GM12878 (cell line): ENCODE measurements around the gene OR5AK2. TPM values are rescaled to one million over a fixed set of nuclear protein-coding genes. Genes with fewer than 3 reads are reported as not detected.

Source experiments
- ATAC-seq: fragments of 200-7000 bp; cut with Tn5 transposase; 3 replicates; pipeline ENCODE4 v1.9.1; 2020; ENCODE audit warnings: mild to moderate bottlenecking, moderate library complexity
- BruUV-seq: library from RNA; stranded (reverse); fragments of 400-500 nt; replicated peaks from 2 replicates; lab custom pipeline; 2021; lab: Mats Ljungman, UMichigan
- CTCF ChIA-PET: fragments of 300-600 bp; sonication (Branson Sonifier 250); formaldehyde crosslinking; extraction: SDS; loops from one replicate; lab custom pipeline; 2021; ENCODE audit warnings: inconsistent platforms; lab: Yijun Ruan, JAX
- POLR2A ChIA-PET: fragments of 350-600 bp; formaldehyde crosslinking; extraction: SDS; loops from one replicate; lab custom pipeline; 2021; ENCODE audit warnings: inconsistent platforms; lab: Charles Lee
- RAD21 ChIA-PET: fragments of 300-600 bp; sonication (Branson Sonifier 250); formaldehyde crosslinking; loops from one replicate; lab custom pipeline; 2023; ENCODE audit warnings: antibody characterized with exemption; ENCODE audit not compliant: unreplicated experiment; lab: Charles Lee
- SMC1A ChIA-PET: fragments of 300-600 bp; sonication (Branson Sonifier 250); formaldehyde crosslinking; loops from one replicate; lab custom pipeline; 2023; ENCODE audit not compliant: unreplicated experiment, uncharacterized antibody; lab: Charles Lee
- DNase-seq: peaks from one replicate; pipeline ENCODE4 v3.0.0-alpha.2; 2011; ENCODE audit warnings: low read depth, low spot score
- FAIRE-seq: peaks from 3 replicates; lab custom pipeline; 2011; peaks lifted over from hg19 to GRCh38; lab: Jason Lieb, UNC
- H2AFZ ChIP-seq: 2 replicates; pipeline ENCODE4 v1.6.0; 2011; ENCODE audit warnings: low read depth, low read length, control low read depth; ENCODE audit not compliant: control insufficient read depth
- H3K27ac ChIP-seq: 2 replicates; pipeline ENCODE4 v1.5.1; 2011; ENCODE audit warnings: control low read depth; ENCODE audit not compliant: control insufficient read depth, insufficient read depth
- H3K27me3 ChIP-seq, 2 experiments: replicated peaks in 1 of 2; 2 replicates each; pipeline versions ENCODE4 v1.6.0 to v1.6.1; 2011; ENCODE audit warnings: low read length in 1 of 2; ENCODE audit not compliant: control insufficient read depth in 2 of 2, insufficient read depth in 2 of 2
- H3K36me3 ChIP-seq, 2 experiments: 2 replicates each; pipeline ENCODE4 v1.5.1; 2011; ENCODE audit warnings: low read length in 1 of 2; ENCODE audit not compliant: control insufficient read depth in 2 of 2, insufficient read depth in 2 of 2
- H3K4me1 ChIP-seq: 2 replicates; pipeline ENCODE4 v1.6.1; 2011; ENCODE audit warnings: mild to moderate bottlenecking, low read length, moderate library complexity, mixed read lengths; ENCODE audit not compliant: control insufficient read depth, insufficient read depth
- H3K4me2 ChIP-seq: 2 replicates; pipeline ENCODE4 v1.6.0; 2011; ENCODE audit warnings: control low read depth; ENCODE audit not compliant: control insufficient read depth, insufficient read depth
- H3K4me3 ChIP-seq: fragments of 200-600 bp; sonication (generic); 2 replicates; pipeline ENCODE4 v1.5.1; 2016
- H3K79me2 ChIP-seq: 2 replicates; pipeline ENCODE4 v1.6.0; 2011; ENCODE audit warnings: low read length; ENCODE audit not compliant: control insufficient read depth, insufficient read depth
- H3K9ac ChIP-seq: 2 replicates; pipeline ENCODE4 v1.8.0; 2011; ENCODE audit warnings: low read length, control low read depth, mixed read lengths; ENCODE audit not compliant: control insufficient read depth, insufficient read depth
- H3K9me3 ChIP-seq: replicated peaks from 3 replicates; pipeline ENCODE4 v1.5.1; 2011; ENCODE audit warnings: mild to moderate bottlenecking, low read length; ENCODE audit not compliant: control insufficient read depth, insufficient read depth
- H4K20me1 ChIP-seq: 2 replicates; pipeline ENCODE4 v1.6.0; 2011; ENCODE audit not compliant: control insufficient read depth, insufficient read depth
- ATF7 ChIP-seq: fragments of 450-650 bp; IDR thresholded peaks from 2 replicates; pipeline ENCODE4 v1.6.1; 2016; ENCODE audit warnings: low read depth, mild to moderate bottlenecking
- IKZF2 ChIP-seq, 2 experiments: fragments of 450-650 bp; IDR thresholded peaks; 2 replicates each; pipeline ENCODE4 v1.6.1; 2017; ENCODE audit warnings: mild to moderate bottlenecking in 2 of 2, moderate library complexity in 2 of 2
- JUND ChIP-seq: IDR thresholded peaks from 2 replicates; pipeline ENCODE4 v1.6.1; 2012; ENCODE audit warnings: low read depth, mild to moderate bottlenecking, low read length, improper control_type of control experiment, moderate library complexity
- MXI1 ChIP-seq: fragments of 150-350 bp; IDR thresholded peaks from 2 replicates; pipeline ENCODE4 v1.6.1; 2011; ENCODE audit warnings: low read depth, mild to moderate bottlenecking, inconsistent platforms, low read length, improper control_type of control experiment
- in situ Hi-C: fragments of 300-500 bp; cut with MboI; formaldehyde crosslinking; loops from 9 replicates; pipeline ENCODE4 v1.14.3; 2018; ENCODE audit warnings: mixed read lengths
- intact Hi-C: fragments of 100-400 bp; cut with micrococcal nuclease; formaldehyde crosslinking; loops from one replicate; pipeline ENCODE4 v1.14.2; 2022; ENCODE audit not compliant: unreplicated experiment
- polyA plus RNA-seq, 11 experiments: library from polyadenylated mRNA; depleted of rRNA in 4 of 11; unstranded in 6 of 11; stranded (reverse) in 5 of 11; fragments of >200 nt; fragmentation: Nextera tagmentation in 4 of 11; fragmentation: Illumina TruSeq in 1 of 11; extraction: Ambion mirVana in 4 of 11; extraction: Trizol in 1 of 11; gene quantifications; 1 replicate in 1 of 11; 2 replicates in 10 of 11; pipeline versions ENCODE4 v1.2.1 to v1.2.3, GENCODE V29; 2011 to 2016; ENCODE audit warnings: inconsistent platforms in 2 of 11, missing spikeins in 2 of 11, low read depth in 1 of 11
- total RNA-seq, 4 experiments: library from RNA; depleted of rRNA in 3 of 4; stranded (reverse); fragments of >200 nt in 3 of 4; fragmentation: Illumina TruSeq in 1 of 4; extraction: Trizol in 1 of 4; gene quantifications; 2 replicates each; pipeline versions ENCODE4 v1.2.1 to v1.2.3, GENCODE V29; 2013 to 2021
- TF ChIP-seq, protein P1 (sequence below), 3 experiments: IDR thresholded peaks in 2 of 3; conservative IDR thresholded peaks in 1 of 3; 2 replicates each; pipeline ENCODE4 v1.5.1; 2011; ENCODE audit warnings: low read depth in 3 of 3, low read length in 3 of 3, mild to moderate bottlenecking in 3 of 3, control low read depth in 2 of 3, moderate library complexity in 2 of 3, inconsistent platforms in 1 of 3, mixed read lengths in 1 of 3; ENCODE audit not compliant: control insufficient read depth in 2 of 3, insufficient read depth in 1 of 3; ENCODE audit errors: extremely low read depth in 1 of 3
- TF ChIP-seq, protein P2 (sequence below): fragments of 450-650 bp; IDR thresholded peaks from 2 replicates; pipeline ENCODE4 v1.6.1; 2016; ENCODE audit warnings: mild to moderate bottlenecking
- TF ChIP-seq, protein P3 (sequence below): fragments of 450-650 bp; IDR thresholded peaks from 2 replicates; pipeline ENCODE4 v1.6.1; 2016; ENCODE audit warnings: mild to moderate bottlenecking, moderate library complexity, borderline replicate concordance

Gene OR5AK2
- total and polyA plus RNA-seq, 10 of the 15 experiments (the other 5 are each of a cell fraction or from before 2014, with no cell fraction given) = not detected

DNA sequence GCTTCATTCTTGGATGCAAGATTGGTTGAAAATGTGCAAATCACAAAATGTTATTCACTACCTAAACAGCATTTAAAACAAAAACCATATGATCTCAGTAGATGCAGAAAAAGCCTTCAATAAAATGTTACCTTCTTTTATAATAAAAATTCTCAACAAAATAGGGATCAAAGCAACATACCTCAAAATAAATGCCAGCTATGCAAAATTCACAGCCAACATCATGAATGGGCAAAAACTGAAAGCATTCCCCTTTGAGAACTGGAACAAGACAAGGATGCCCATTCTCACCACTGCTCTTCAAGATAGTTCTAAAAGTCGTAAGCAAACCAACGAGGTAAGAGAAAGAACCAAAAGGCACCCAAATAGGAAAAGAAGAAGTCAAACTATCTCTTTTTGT, 2.0 kb downstream of the OR5AK2 start (continued):
- no peak for TF ChIP-seq JUND
- TF ChIP-seq, protein P1, sequence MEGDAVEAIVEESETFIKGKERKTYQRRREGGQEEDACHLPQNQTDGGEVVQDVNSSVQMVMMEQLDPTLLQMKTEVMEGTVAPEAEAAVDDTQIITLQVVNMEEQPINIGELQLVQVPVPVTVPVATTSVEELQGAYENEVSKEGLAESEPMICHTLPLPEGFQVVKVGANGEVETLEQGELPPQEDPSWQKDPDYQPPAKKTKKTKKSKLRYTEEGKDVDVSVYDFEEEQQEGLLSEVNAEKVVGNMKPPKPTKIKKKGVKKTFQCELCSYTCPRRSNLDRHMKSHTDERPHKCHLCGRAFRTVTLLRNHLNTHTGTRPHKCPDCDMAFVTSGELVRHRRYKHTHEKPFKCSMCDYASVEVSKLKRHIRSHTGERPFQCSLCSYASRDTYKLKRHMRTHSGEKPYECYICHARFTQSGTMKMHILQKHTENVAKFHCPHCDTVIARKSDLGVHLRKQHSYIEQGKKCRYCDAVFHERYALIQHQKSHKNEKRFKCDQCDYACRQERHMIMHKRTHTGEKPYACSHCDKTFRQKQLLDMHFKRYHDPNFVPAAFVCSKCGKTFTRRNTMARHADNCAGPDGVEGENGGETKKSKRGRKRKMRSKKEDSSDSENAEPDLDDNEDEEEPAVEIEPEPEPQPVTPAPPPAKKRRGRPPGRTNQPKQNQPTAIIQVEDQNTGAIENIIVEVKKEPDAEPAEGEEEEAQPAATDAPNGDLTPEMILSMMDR (IDR thresholded peaks at IDR 0.05 in 2 of 3, conservative IDR thresholded peaks at IDR 0.05 in 1 of 3; ENCODE audit: control insufficient read depth in 2 of 3, extremely low read depth in 1 of 3, insufficient read depth in 1 of 3, low read depth in 3 of 3, low read length in 3 of 3) = no peak

DNA sequence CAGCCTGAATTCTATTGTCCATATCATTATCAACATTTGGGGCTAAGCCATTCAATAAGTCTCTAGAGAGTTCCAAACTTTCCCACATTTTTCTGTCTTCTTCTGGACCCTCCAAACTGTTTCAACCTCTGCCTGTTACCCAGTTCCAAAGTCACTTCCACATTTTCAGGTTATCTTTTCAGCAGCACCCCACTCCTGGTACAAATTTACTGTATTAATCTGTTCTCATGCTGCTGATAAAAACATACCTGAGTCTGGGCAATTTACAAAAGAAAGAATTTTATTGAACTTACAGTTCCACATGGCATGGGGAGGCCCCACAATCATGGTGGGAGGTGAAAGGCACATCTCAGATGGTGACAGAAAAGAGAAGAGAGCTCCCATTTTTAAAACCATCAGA, 5.8 kb downstream of the OR5AK2 start:
- TF ChIP-seq, protein P2, sequence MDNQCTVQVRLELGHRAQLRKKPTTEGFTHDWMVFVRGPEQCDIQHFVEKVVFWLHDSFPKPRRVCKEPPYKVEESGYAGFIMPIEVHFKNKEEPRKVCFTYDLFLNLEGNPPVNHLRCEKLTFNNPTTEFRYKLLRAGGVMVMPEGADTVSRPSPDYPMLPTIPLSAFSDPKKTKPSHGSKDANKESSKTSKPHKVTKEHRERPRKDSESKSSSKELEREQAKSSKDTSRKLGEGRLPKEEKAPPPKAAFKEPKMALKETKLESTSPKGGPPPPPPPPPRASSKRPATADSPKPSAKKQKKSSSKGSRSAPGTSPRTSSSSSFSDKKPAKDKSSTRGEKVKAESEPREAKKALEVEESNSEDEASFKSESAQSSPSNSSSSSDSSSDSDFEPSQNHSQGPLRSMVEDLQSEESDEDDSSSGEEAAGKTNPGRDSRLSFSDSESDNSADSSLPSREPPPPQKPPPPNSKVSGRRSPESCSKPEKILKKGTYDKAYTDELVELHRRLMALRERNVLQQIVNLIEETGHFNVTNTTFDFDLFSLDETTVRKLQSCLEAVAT = no peak
- TF ChIP-seq MXI1 (no peak), IKZF2 (IDR thresholded peaks at IDR 0.05) (no peak), ATF7 (no peak)
- TF ChIP-seq, protein P3, sequence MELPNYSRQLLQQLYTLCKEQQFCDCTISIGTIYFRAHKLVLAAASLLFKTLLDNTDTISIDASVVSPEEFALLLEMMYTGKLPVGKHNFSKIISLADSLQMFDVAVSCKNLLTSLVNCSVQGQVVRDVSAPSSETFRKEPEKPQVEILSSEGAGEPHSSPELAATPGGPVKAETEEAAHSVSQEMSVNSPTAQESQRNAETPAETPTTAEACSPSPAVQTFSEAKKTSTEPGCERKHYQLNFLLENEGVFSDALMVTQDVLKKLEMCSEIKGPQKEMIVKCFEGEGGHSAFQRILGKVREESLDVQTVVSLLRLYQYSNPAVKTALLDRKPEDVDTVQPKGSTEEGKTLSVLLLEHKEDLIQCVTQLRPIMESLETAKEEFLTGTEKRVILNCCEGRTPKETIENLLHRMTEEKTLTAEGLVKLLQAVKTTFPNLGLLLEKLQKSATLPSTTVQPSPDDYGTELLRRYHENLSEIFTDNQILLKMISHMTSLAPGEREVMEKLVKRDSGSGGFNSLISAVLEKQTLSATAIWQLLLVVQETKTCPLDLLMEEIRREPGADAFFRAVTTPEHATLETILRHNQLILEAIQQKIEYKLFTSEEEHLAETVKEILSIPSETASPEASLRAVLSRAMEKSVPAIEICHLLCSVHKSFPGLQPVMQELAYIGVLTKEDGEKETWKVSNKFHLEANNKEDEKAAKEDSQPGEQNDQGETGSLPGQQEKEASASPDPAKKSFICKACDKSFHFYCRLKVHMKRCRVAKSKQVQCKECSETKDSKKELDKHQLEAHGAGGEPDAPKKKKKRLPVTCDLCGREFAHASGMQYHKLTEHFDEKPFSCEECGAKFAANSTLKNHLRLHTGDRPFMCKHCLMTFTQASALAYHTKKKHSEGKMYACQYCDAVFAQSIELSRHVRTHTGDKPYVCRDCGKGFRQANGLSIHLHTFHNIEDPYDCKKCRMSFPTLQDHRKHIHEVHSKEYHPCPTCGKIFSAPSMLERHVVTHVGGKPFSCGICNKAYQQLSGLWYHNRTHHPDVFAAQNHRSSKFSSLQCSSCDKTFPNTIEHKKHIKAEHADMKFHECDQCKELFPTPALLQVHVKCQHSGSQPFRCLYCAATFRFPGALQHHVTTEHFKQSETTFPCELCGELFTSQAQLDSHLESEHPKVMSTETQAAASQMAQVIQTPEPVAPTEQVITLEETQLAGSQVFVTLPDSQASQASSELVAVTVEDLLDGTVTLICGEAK = no peak
- H3K27ac ChIP-seq = no peak overlapping the region
- POLR2A ChIA-PET = no interaction called here
- H3K9me3 ChIP-seq = no peaks in the 10 kb centered on the region; the same call in 2 of the 3 replicates
- H3K4me3 ChIP-seq = no peak overlapping the region
- BruUV-seq = no TSS peak
- DNase-seq (no peak), ATAC-seq (no peak), FAIRE-seq (no peak)
- RAD21 ChIA-PET = no interaction called here
- intact Hi-C loops = no loop called here
- no peaks in the 10 kb centered on the region for H3K79me2 ChIP-seq
- CTCF ChIA-PET = no interaction called here
- no peak overlapping the region for H3K9ac ChIP-seq
- H3K27me3 ChIP-seq = no peaks in the 10 kb centered on the region
- H3K36me3 ChIP-seq = no peaks in the 10 kb centered on the region
- H3K4me2 ChIP-seq = no peak overlapping the region
- no peaks in the 10 kb centered on the region for H4K20me1 ChIP-seq
- in situ Hi-C loops = no loop called here
- SMC1A ChIA-PET = no interaction called here
- no peaks in the 10 kb centered on the region for H3K4me1 ChIP-seq
- H2AFZ ChIP-seq = no peak overlapping the region
